NB4 (cell line): ENCODE measurements around the gene AK8.

ENCODE experiments used
- CTCF ChIP-seq: IDR thresholded peaks from one replicate; pipeline ENCODE4 v1.5.1; 2012; ENCODE audit warnings: low read depth, low read length
- MAX ChIP-seq: IDR thresholded peaks from 2 replicates; pipeline ENCODE4 v1.6.1; 2011; ENCODE audit warnings: low read depth, low read length
- POLR2A ChIP-seq: IDR thresholded peaks from 2 replicates; pipeline ENCODE4 v1.6.1; 2011; ENCODE audit warnings: mild to moderate bottlenecking; ENCODE audit not compliant: insufficient read length; ENCODE audit errors: extremely low read depth

- no peak for TF ChIP-seq CTCF
- no peak for TF ChIP-seq MAX
- TF ChIP-seq POLR2A = no peak
These were observed 2.9 kb downstream of the AK8 start for GRCh38 chr9:132875159-132875558.
